SHP77 treated with DMSO at 0.1 percent for 48 hours (cell line): Measurements from ENCODE around the gene KRT6A.

Source experiments
- DNase-seq: peaks from one replicate; lab custom pipeline; 2025; lab: John Stamatoyannopoulos, UW

Gene KRT6A

GRCh38 chr12:52493172-52493571 lies at the start of gene KRT6A:
TSS of gene KRT6A (minus strand) at chr12:52493257. CDS start at chr12:52493188, 69 bp downstream.
- DNase-seq = no peak

GRCh38 chr12:52542157-52542556 lies 49.1 kb upstream of the KRT6A start:
- DNase-seq = no peak

GRCh38 chr12:52541709-52542108 lies 48.7 kb upstream of the KRT6A start:
- DNase-seq = no peak

GRCh38 chr12:52540531-52540930 lies 47.5 kb upstream of the KRT6A start:
- no peak for DNase-seq

GRCh38 chr12:52539821-52540173 lies 46.7 kb upstream of the KRT6A start:
- DNase-seq = no peak

GRCh38 chr12:52539083-52539820 lies 46.2 kb upstream of the KRT6A start:
- peak; percentile 7 for DNase-seq

- DNase-seq = no peak
These were observed 44.0 kb upstream of the KRT6A start for GRCh38 chr12:52537101-52537500.

- no peak for DNase-seq
These were observed 42.5 kb upstream of the KRT6A start for GRCh38 chr12:52535574-52535973.

- DNase-seq = no peak
These were observed 41.4 kb upstream of the KRT6A start for GRCh38 chr12:52534482-52534881.

GRCh38 chr12:52533686-52534470 lies 40.8 kb upstream of the KRT6A start:
- DNase-seq = no peak

- no peak for DNase-seq
These were observed 39.6 kb upstream of the KRT6A start for GRCh38 chr12:52532636-52533035.

GRCh38 chr12:52531566-52532300 lies 38.7 kb upstream of the KRT6A start:
- DNase-seq = no peak

- no peak for DNase-seq
These were observed 37.8 kb upstream of the KRT6A start for GRCh38 chr12:52530905-52531304.

GRCh38 chr12:52530366-52530765 lies 37.3 kb upstream of the KRT6A start:
- no peak for DNase-seq

- no peak for DNase-seq
These were observed 36.8 kb upstream of the KRT6A start for GRCh38 chr12:52529846-52530245.

GRCh38 chr12:52529417-52529816 lies 36.4 kb upstream of the KRT6A start:
- DNase-seq = no peak

GRCh38 chr12:52528641-52529143 lies 35.6 kb upstream of the KRT6A start:
- DNase-seq = no peak

- DNase-seq = no peak
These were observed 34.2 kb upstream of the KRT6A start for GRCh38 chr12:52527121-52527800.

GRCh38 chr12:52526511-52526951 lies 33.5 kb upstream of the KRT6A start:
- no peak for DNase-seq

- DNase-seq = no peak
These were observed 32.8 kb upstream of the KRT6A start for GRCh38 chr12:52525661-52526499.
